ENCODE measurements around the gene SERPINB12.

DNA sequence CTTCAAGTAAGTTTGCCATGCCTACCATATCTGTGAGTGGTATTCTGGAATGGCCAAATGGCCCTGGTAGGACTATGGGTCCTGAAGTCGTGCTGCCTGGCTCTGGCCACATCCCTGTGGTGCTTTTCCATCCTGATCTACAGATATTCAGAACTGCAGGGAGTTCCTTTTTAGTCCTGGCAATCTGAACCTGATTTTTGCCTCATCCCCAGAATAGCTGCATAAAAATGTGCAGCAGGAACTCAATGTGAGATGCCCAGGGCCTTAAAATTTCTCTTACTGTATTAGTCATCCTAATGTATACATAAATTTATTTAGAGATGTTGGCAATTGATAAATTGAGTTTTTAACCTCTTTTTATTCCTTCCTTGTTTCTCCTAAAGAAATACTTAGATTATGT is 50.3 kb downstream of the SERPINB12 start:
- TF ChIP-seq SIN3A (IDR thresholded peaks at IDR 0.05; ENCODE audit: borderline replicate concordance, insufficient read depth, low read depth, low read length), result no peak
- no peak for TF ChIP-seq POLR2AphosphoS5 (IDR thresholded peaks at IDR 0.05; ENCODE audit: low read depth, low read length)
- TF ChIP-seq CTCF (IDR thresholded peaks at IDR 0.05), result no peak
- no peak for TF ChIP-seq REST (IDR thresholded peaks at IDR 0.05; ENCODE audit: insufficient read depth in 1 of 2, low read depth in 2 of 2, low read length in 1 of 2)
- TF ChIP-seq TCF7L2 (IDR thresholded peaks at IDR 0.05; ENCODE audit: low read depth, low read length), result no peak
